Gastroesophageal sphincter (tissue), 3 donors: ENCODE results near the gene SYNE1.

ENCODE experiments used
- CTCF ChIP-seq, 4 experiments: fragments of 200-600 bp in 2 of 4; fragments of 450-650 bp in 2 of 4; sonication (generic) in 1 of 4; IDR thresholded peaks; one replicate each; pipeline ENCODE4 v1.5.1; 2017 to 2019; ENCODE audit warnings: antibody characterized with exemption in 4 of 4, mild to moderate bottlenecking in 2 of 4, moderate library complexity in 2 of 4
- EP300 ChIP-seq: sonication (generic); formaldehyde crosslinking; IDR thresholded peaks from one replicate; pipeline ENCODE4 v1.6.1; 2017; ENCODE audit warnings: antibody characterized with exemption, mild to moderate bottlenecking
- POLR2AphosphoS5 ChIP-seq: sonication (generic); formaldehyde crosslinking; IDR thresholded peaks from one replicate; pipeline ENCODE4 v1.6.1; 2017; ENCODE audit warnings: antibody characterized with exemption

GRCh38 chr6:152268846-152269442 lies 368.2 kb downstream of the SYNE1 start:
- TF ChIP-seq CTCF (IDR thresholded peaks at IDR 0.05), result no peak
- no peak for TF ChIP-seq POLR2AphosphoS5
- no peak for TF ChIP-seq EP300
